GM18868 (cell line): ENCODE results near the gene NOP14.
"Not testable (repeated sequence)": the region's sequence is repeated elsewhere in the genome, so short reads cannot be mapped to it uniquely, and the experiment has no call there.

Experiments
- ATAC-seq: cut with Tn5 transposase; IDR thresholded peaks from one replicate; pipeline ENCODE4 v1.9.1; 2021; ENCODE audit warnings: mild to moderate bottlenecking, moderate library complexity; ENCODE audit not compliant: unreplicated experiment

NOP14 gene

DNA sequence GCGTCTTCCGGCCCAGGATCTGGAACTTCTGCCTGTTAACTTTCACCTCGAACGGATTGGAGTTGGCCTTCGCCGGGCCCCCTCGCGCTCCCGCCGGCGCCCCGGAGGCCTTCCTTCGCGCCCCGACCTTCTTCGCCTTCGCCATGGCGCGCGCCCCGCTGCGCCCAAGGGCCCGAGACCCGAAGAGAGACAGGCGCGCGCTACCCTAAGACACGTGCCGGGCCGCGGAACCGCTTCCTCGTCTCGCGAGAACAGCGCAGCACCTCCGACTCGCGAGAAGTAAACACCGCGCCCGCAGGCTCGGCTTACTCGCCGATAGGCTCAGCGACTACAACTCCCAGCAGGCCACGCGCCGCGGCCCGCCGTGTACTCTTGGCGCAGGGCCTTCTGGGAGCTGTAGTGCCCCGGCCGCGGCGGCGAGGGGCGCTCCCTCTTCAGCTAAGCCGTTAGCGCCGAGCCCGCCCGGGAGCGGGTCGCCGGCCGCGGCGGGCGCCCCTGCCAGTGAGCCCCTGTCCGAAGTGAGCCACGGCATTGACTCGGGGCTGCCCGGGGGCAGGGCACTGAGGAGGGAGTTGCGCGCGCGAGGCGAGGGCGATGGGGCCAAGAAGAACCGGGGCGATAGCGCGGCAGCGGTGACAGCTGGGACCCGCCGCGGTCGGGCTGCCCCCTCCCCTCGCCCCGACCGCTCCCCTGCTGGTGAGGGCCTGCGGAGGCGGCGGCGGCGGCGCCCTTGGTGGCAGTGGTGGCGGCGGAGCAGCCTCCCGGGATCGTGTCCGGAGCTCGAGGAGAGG lies at the start of gene NOP14, which contains the start of gene GRK4:
NOP14 (minus strand) TSS at position 232 of the 791 bp plus-strand sequence; CDS start at position 145, 87 bp downstream.
GRK4 (plus strand) TSS at position 397 of the 791 bp plus-strand sequence. CDS start 500 bp downstream, outside the sequence.
- ATAC-seq: peak; percentile 94

DNA sequence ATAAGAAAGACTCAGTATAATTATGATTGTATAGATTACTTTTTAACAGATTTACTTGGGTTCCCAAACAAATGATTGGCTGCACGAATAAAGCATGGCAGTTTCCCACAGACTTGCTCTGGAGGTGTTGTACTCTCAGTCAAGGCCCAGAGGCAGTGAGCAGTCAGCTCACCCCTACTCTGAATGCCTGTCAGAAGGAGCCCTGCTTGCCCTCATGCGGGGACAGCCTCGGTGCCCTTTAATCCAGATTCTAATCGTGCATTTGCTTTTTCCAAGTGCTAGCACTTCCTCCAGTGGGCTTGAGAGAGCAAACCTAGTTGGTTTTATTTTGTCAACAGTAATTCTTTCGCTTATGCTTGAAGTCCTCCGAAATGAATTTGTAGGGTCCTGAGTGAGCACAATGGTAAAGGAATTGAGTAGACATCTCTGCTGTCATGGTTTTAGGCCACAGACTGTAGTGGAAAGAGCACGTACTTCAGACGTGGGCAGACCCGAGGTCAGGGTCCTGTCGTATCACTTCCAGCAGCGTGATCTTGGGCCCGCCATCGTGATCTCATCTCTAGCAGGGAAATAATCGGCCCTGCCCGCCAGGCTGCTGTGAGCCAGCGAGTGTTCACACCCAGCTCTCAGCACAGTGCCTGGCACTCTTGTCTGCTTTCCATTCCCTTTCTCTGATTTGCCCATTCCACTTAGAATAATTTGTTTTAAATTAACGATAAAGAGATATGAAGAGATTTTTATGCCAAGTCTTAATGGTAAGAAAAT lies 48.4 kb upstream of the NOP14 start:
- no peak for ATAC-seq

GRCh38 chr4:3010998-3011397 lies 47.8 kb upstream of the NOP14 start:
- no peak for ATAC-seq

- ATAC-seq: no peak
Measured at GRCh38 chr4:3010577-3010976, 47.4 kb upstream of the NOP14 start.

GRCh38 chr4:3009422-3009821 lies 46.2 kb upstream of the NOP14 start:
- no peak for ATAC-seq

DNA sequence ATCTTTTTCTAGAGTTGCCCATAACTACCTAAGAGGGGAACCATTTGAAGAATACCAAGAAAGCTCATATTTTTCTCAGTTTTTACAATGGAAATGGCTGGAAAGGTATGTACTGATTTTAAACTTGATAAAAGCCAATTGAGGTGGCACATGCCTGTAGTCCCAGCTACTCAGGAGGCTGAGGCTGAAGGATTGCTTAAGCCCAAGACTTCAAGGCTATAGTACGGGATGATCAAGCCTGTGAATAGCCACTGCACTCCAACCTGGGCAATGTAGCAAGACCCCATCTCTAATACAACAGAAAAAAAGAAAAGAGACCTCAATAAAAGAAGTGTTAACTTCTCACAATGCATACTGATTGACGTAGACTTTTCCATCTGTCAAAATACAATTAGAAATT lies 44.5 kb upstream of the NOP14 start:
- ATAC-seq: no peak

GRCh38 chr4:2996415-2996814 lies 33.2 kb upstream of the NOP14 start:
- ATAC-seq: no peak

- no peak for ATAC-seq
Measured at GRCh38 chr4:2995546-2996265, 32.5 kb upstream of the NOP14 start.

DNA sequence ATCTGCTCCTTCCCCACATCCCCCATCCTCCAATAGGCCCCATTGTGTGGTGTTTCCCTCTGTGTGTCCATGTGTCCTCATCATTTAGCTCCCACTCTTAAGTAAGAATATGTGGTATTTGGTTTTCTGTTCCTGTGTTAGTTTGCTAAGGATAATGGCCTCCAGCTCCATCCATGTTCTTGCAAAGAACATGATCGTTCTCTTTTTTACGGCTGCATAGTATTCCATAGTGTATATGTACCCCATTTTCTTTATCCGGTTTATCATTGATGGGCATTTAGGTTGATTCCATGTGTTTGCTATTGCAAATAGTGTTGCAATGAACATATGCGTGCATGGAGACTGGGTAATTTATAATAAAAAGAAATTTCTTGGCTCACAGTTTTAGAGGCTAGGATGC lies 31.7 kb upstream of the NOP14 start:
- ATAC-seq: no peak

- ATAC-seq: no peak
Measured at GRCh38 chr4:2991243-2991642, 28.0 kb upstream of the NOP14 start.

- not testable (repeated sequence) for ATAC-seq
Measured at GRCh38 chr4:2983715-2984114, 20.5 kb upstream of the NOP14 start.

- no peak for ATAC-seq
Measured at GRCh38 chr4:2982012-2982411, 18.8 kb upstream of the NOP14 start.

- no peak for ATAC-seq
Measured at GRCh38 chr4:2981256-2981819, 18.1 kb upstream of the NOP14 start.

GRCh38 chr4:2977211-2978088 lies 14.2 kb upstream of the NOP14 start:
- ATAC-seq: no peak

GRCh38 chr4:2971275-2971674 lies 8.1 kb upstream of the NOP14 start:
- ATAC-seq: no peak

- no peak for ATAC-seq
Measured at GRCh38 chr4:2968381-2968780, 5.2 kb upstream of the NOP14 start.

GRCh38 chr4:2965262-2965661 lies 2.1 kb upstream of the NOP14 start:
- ATAC-seq: no peak

DNA sequence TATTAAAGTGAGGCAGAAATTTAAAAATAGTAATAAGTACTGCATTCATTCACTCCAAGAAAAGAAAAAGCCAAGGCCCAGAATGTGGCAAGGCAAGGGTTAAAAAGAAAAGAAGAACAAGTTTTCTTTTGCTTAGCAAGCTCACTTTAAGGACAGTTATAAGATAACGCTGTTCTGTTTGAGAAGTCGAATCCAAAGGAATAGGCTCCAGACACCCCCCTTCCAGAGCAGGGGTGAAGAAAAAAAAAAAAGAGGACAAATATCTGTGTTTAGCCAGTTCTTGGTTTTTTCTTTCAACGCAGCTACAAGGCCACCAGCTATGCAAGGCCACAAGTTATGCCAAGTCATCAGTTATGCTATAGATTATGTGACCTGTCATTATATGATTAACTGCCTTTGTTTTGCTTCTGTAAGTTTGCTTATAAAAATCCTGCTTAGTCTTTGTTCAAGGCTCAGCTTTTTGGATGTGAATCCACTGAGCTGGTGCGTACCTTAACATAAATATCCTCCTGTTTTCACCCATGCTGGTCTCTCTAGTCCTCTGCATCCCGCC lies 1.6 kb upstream of the NOP14 start:
- ATAC-seq: no peak

DNA sequence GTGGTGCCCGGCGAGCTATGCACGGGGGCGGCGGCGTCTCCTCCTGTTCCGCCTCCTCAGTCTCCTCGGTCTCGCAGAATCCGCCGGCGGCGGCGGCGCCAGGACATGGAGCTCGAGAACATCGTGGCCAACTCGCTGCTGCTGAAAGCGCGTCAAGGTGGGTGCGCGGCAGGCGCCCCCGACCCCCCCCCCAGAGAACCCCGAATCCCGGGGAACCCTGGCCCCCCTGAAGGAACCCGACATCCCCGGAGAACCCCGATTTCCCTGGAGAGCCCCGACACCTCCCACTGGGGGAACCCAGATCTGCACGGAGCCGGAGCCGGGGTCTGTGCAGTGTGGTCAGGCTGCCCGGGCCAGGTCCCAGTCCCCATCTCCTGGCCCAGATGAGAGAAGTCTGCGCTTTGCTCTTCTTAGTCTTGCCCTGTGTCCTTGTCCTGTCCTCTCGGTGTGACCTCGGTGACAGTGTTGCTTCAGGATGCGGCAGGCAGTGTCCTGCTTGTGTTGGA lies 813 bp upstream of the NOP14 start:
- ATAC-seq: no peak
